Fibroblast of skin of right biceps (primary cell): ENCODE data around the gene MTLN.
"Not testable (repeated sequence)": the region's sequence is repeated elsewhere in the genome, so short reads cannot be mapped to it uniquely, and the experiment has no call there.

Source experiments
- DNase-seq: peaks from one replicate; pipeline ENCODE4 v3.0.0-alpha.2; 2013

The MTLN gene, protein sequence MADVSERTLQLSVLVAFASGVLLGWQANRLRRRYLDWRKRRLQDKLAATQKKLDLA

DNA sequence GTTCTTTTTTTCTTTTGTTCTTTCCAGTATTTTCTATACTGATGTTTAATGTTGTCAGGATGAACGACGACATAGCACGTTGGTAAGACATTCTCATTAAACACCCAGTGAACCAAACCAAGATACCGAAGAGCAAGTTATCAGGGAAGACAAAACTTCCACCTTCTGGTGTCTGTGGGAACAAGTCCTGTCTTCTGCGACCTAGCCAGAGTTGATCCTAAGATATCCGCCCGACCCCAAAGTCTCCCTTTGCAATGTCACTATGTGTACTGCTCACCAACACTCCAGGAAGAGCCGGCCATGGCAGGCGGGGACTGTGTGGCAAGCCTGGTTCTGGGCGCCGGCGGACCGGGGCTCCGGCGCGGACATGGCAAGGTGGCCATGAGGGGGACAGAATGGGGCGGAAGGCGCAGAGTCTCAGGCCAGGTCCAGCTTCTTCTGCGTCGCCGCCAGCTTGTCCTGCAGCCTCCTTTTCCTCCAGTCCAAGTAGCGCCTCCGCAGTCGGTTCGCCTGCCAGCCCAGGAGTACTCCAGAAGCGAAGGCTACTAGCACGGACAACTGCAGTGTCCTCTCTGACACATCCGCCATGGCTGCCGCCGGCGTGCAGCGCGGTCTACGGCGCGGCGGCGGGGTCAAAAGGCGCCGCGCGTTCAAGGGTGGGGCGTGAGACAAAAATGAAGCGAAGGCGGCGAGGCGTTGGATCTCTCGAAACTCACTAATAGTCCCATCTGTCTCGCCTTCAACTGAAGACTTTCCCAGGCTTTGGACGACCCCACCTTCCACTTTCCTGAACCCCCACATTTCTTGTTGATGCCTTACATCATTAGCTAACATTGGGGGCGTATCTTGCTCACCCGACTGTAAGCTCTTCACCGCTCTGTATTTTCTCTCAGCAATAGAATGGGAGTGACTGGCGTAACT lies at the start of gene MTLN:
TSS of gene MTLN (minus strand) at position 610 of the 921 bp plus-strand sequence. CDS start at position 588, 22 bp downstream.
- peak; percentile 75 for DNase-seq

DNA sequence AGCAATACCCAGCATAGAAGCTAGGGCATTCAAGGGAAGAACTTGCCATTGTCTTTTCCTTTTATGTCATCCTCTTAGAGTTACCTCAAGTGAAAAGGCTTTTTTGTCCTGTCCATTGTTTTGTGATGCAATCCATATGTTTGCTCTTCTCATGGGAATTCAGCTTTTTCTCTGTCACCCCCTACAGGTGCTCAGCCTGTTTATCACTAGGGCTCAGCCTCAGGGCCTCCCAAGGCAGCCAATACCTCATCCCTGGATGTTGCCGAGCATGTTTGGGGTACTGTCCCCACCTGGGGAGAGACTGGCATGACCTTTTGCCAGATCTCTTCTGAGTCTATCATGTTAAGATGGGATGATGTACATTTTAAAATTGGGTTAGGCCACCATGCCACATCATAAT lies 49.6 kb upstream of the MTLN start:
- DNase-seq, result not testable (repeated sequence)

DNA sequence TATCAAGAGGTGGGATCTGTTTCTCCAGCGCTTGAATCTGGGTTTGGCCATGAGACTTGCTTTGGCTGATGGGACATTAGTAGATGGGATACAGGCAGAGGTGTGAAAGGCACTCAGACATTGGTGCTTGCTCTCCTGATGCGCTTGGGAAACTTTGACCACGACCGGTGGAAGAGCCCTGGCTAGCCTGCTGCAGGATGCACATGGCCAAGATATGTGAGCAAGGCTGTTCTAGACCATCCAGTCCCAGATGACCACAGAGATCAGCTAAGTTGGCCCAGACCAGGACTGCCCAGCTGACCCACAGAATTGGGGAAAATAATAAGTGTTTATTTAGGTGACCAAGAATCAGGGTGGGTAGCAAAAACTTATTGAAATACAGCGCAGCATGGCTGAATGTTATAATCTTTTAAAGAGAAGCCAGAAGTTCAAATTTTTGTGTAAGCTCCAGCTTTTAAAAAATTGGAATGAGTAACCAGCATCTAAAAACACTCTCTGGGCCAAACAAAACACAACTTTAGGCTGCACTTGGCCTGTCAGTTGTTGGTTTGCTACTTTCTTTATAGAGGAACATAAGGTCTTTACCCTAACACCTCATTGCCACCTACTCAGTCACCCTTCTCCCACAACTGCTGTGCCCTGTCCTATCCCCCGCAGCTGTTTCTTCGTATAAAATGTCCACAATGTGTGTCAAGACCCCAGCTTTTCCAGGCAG lies 35.9 kb upstream of the MTLN start:
- DNase-seq, result not testable (repeated sequence)

DNA sequence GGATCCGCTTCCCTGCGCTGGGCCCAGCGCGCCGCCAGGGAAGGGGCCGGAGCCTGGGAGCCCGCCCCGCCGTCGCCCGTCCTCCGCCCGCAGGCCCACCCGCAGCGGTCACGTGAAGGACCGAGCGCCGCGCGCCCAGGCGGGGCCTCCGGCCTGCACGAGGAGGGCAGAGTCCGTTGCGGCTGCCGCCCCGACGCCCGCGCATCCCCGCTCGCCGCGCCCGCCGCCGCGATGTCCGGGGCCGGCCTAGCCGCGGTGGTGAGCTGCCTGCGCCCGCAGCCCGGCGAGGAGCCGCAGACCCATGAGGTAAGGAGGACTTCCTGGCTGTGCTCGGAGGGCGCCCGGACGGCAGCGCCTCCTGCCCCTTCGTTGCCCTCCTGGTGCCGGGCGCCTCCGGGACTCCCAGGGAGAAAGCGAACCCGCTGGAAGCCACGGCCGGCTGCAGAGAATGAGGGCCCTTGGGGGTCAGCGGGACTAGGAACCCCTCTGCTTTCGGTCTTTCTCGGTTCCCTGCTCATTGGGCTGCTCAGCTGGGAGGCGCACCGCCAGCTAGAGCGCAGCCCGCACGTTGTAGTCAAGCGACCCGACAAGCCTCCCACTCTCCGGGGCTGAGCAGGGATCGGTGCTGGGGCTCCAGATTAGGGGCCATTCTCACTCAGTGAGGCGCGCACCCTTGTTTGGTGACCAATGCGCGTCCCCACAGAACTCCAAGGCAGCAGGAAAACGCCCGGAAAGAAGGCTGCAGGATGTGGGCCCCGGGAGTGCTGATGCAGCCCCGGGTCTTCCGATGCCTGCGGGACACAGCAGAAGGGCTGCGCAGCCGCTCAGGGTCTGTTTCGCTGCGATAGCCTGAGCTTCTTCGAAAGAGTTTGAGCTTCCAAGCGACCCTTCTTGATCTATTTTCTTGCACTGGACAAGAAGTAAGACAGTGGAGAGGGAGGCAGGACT lies 33.4 kb upstream of the MTLN start:
- DNase-seq, result not testable (repeated sequence)

DNA sequence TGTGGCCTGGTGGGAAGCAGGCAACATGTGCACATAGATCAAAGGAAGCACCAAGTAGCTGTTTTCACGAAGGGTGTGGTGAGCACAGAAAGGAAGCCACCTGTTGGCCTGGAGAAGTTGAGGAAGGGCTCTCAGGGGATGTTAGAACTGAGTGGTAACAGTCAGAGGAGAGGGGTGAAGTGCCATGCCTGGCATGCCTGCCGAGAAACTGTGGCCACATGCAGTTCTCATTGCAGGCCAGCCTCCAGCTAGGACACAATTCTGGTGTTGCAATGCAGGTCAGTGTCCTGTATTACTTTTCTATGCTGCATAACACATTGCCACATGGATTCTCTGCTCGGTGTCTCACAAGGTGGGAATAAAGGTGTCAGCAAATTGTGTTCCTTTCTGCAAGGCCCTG lies 30.9 kb upstream of the MTLN start:
- not testable (repeated sequence) for DNase-seq

DNA sequence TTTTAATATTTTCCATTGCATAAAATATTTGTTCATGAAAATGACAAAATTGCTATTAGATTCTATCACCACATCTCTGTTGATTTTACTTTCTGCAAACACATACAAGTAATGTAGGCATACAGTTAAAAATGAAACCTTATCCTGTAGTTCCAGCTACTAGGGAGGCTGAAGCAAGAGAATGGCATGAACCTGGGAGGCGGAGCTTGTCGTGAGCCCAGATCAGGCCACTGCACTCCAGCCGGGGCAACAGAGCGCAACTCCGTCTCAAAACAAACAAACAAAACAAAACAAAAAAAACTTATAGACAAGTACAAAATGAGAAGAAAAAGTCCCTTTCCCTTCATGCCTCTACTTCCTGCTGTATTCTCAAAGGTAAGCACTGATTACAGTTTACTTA lies 22.2 kb upstream of the MTLN start:
- not testable (repeated sequence) for DNase-seq

DNA sequence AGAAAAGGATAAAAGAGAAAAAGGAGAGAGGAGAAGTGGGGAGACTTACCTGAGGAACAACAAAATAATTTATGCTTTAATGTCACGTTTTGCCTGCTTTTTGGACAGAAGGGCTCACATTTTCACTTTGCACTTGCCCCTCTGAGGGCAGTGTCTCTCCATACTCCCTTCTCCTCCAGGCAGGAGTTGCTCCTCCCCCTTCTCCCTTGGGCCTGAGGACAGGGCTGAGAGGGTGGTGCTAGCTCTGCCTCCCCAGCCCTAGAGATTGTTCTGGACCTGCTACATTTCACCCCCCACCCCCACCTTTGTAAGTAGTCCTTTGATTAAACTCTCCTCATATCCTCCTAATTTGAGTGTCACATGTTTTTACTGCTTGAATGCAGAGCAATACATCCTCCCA lies 17.5 kb upstream of the MTLN start:
- not testable (repeated sequence) for DNase-seq

DNA sequence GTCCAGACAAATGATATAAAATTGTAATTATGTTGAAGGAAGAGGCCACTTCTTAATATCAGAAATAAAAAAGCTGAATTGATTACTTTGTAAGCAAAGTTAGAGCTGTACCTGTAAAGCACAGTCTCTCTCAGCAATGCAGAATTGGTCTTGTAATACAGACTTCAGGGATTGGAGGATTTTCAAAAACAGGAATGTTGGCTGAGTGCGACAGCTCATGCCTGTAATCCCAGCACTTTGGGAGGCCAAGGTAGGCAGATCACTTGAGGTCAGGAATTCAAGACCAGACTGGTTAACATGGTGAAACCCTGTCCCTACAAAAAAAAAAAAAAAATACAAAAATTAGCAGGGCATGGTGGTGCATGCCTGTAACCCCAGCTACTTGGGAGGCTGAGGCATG lies 10.3 kb upstream of the MTLN start:
- not testable (repeated sequence) for DNase-seq

DNA sequence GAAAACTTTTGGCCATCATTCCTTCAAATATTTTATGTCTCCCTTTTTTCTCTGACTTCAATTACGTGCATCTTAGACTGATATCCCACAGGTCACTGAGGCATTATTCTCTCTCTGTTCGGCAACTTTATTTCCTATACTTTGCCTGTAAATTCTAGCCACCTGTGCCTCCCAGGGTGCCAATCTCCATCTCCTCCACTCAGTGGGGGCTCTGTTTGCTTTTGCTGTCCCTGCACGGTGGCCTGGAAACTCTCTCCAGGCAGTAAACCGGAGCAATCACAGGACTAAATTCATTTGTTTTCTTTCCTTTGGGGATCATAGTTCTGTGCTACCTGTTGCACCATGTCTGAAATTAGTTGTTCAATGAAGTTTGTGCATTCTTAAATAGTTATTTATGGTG lies 9.6 kb upstream of the MTLN start:
- DNase-seq, result no peak

DNA sequence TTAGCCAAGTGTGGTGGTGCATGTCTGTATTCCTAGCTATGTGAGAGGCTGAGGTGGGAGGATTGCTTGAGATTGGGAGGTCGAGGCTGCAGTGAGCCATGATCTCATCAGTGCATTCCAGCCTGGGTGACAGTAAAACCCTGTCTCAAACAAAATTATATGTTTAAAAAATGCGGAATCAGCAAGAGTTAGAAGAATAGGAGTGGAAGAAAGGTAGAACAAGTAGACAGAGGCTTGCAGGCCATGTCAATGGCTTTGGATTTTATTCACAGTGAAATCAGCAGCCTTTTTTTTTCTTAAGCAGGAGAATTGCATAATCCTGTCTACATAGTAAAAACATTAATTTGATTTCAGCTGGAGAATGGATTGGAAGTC lies 7.8 kb upstream of the MTLN start:
- DNase-seq, result no peak

DNA sequence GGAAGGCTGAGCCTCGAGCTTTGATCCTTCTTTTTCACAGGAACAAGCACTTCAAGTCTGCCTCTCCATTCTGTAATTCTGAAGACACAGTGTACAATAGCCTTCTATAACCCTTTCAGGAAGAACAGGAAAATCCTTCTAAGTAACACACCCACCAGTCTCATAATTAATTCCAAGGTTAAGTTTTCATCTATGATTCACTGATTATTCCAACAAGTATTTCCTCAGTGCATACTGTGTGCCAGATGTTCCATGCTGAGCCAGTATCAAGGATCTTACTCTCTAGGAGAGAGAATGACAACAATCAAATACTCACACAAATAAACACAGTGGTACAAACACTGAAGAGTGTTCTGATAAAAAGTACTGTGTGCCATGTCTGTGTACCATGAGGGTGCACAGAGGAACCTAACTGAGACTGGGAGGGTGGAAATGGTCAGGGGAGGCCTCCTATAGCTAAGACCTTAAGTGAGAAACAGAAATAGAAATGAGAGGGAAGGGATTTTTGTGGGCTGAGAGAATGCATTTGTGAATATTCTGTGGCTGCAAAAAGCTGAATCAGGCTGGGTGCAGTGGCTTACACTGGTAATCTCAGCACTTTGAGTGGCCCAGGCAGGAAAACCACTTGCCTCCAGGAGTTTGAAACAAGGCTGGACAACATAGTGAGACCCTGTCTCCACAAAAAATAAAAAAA lies 7.3 kb upstream of the MTLN start:
- DNase-seq, result peak; percentile 65

DNA sequence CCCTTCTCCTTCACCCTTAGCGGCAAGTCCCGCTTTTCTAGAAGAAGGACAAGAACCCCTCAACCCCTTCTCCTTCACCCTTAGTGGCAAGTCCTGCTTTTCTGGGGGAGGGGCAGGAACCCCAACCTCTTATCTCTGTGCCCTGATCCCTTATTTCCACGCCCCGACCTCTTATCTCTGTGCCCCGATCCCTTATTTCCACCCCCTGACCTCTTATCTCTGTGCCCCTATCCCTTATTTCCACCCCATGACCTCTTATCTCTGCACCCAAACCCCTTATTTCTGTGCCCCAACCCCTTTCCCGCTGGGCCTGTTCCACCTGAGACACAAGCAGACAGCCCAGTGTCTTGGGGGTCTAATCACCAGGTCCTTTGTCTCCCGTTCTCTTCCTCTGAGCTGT lies 6.5 kb upstream of the MTLN start:
- DNase-seq, result not testable (repeated sequence)

DNA sequence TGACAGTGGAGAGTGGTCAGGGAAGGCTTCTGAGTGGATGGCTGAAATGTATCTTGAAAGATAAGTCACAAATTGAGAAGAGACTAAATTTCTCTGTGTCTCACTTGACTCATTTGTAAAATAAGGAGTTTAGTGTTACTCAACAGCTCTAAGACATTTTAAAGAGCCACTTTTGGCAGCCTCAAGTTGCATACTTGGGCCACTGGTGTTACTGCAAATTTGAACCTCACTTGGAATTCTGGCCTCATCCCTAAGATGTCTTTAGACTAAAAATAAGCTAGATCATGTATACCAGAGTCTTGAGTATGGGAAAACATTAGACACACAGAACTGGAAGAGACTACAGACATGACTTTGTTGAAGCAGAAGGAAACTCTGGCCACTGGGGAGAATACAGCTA lies 4.5 kb upstream of the MTLN start:
- no peak for DNase-seq

DNA sequence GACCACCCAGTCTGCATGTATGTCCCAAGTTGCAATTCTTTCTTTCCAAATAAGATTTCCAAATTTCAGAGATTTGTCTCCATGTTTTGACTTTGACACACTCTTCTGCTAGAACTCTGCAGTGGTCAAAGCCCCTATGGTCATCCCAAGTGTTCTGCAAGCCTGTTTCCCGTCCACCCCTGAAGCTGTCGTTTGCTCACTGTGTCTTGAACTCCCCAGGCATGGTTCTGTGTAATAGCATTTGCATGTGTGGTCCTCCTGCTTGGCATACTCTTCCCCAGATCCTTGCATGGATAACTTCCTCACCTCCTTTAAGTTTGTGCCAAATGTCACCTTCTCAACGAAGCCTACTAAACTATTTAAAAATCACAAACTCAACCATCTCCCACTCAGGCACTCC lies 3.9 kb upstream of the MTLN start:
- no peak for DNase-seq

DNA sequence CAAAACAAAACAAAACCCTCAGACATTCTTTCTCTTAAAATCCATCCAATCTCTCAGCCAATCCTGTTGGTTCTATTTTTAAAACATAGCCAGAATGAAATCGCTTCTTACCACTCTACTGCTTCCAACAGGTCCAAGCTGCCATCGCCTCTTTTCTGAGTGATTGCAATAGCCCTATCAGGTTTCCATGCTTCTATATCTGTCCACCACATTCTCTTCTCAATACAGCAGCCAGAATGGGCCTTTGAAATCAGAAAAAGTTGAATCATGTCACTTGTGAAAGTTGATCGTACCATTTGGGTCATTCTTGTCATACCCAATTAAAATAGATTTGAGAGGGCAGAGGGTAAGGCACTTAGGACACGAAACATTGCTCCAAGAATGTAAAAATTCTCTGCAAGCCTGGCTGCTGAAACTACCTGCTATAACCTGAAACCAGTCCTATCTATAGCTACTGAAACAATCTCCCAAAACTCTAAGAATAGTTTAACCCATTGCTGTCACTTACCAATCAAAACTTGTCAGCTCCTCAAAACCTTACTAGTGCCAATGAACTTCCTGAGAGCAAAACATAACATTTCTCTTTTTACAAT lies 3.3 kb upstream of the MTLN start:
- DNase-seq, result no peak

DNA sequence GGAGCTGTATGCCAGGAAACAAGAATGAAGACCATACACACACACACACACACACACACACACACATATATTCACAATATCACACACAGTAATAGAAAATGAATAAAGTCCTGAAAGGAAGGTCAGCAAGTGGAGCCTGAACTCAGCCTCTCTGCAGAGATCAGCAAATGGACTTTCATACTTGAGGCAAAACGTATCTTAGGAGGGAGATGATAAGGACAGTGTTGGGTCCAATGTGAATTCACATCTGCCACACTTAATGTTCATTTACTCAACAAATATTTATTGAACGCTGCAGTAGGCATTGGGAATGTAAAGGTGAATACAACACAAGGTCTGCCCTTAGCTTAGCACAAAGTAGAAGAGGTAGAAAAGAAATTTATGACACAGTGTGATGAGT lies 2.7 kb upstream of the MTLN start:
- no peak for DNase-seq

DNA sequence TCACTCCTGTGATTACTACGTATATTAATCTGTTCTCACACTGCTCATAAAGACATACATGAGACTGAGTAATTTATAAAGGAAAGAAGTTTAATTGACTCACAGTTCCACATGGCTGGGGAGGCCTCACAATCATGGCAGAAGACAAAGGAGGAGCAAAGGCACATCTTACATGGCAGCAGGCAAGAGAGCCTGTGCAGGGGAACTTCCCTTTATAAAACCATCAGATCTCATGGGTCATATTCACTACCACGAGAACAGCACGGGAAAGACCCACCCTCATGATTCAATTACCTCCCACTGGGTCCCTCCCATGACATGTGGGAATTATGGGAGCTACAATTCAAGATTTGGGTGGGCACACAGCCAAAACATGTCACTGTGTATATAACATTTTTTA lies 1.2 kb upstream of the MTLN start:
- DNase-seq, result not testable (repeated sequence)

DNA sequence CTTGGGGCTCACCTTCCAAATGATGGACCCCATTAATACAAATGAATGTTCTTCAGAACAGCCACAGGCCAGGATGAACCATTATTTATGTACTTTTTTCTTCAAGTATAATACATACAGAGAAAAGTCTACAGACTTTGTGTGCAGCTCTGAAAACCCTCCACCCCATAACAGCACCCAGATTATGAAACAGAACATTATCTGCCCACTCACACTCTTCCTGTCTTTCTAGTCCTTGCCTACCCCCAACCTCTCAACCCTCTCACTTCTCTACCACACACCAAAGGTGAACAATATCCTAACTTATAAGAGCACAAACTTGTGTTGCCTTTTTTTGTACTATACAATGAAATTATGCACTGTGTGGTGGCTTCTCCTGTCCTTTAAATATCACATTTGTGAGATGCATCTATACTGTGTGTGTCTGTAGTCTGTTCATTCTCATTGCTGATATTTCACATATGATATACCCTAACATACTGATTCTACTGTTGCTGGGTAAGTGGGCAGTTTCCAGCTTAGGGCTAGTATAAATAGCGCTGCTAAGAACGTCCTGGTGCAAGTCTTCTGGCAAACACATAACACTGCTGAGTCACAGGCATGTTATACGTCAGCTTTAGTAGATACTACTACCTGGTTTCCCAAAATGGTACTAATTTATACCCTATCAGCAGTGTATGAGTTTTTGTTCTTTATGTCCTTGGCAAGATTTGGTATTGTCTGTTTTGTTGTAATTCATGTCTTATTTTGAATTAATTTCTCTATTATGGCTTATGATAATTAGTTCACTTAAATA lies 6.5 kb downstream of the MTLN start:
- no peak for DNase-seq

DNA sequence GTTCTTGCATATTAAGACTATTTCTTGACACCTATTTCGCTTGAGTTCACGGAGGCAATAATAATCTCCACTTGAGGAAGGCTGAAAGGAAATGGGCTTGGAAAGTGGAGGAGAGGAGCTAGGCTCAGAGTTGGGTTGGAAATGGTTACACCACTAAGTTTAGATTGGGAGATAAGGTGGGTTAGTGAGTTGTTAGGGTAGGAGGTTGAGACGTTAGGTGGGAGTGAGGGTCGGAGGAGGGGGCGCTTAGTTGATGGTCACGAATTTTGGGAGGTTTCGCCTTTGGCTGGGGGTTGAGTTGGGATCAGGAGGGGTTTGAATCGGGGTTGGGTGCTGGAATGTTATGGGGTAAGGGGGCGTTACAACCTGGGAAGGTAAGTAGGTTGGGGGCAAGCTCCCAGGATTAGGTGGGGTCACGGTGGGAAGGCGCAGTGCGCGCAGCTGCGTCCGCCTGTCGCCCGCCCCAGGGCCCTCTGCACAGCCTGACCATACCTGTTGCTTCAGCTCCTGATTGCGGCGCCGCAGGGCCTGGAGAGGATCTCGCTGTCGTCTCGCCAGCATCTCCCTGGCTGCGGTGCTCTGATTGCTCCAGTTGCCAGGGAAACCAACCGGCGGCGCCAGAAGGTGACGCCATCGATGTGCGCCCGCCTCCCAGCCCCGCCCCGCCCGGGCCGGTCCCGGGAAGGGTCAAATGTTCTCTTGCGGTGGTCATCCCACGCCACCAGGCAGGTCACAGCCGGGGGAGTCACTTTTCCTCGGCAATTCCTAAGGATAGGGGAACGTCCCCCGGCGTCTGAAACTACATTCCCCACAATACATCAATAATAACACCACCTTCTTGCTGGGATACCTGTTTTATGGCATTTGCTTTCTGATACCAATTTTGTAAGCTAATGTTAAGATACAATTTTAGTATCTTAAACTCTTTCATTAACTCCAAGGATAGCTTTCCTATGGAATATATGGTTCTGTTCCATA lies 7.7 kb downstream of the MTLN start, which contains the start of gene NPHP1:
TSS of gene NPHP1 (minus strand) at position 606 of the 978 bp plus-strand sequence. CDS start at position 561, 45 bp downstream.
- peak; percentile 84 for DNase-seq
